ENCODE results near the gene USP17L21.
"Not testable (repeated sequence)": the region's sequence is repeated elsewhere in the genome, so short reads cannot be mapped to it uniquely, and the experiment has no call there.

USP17L21 gene, protein sequence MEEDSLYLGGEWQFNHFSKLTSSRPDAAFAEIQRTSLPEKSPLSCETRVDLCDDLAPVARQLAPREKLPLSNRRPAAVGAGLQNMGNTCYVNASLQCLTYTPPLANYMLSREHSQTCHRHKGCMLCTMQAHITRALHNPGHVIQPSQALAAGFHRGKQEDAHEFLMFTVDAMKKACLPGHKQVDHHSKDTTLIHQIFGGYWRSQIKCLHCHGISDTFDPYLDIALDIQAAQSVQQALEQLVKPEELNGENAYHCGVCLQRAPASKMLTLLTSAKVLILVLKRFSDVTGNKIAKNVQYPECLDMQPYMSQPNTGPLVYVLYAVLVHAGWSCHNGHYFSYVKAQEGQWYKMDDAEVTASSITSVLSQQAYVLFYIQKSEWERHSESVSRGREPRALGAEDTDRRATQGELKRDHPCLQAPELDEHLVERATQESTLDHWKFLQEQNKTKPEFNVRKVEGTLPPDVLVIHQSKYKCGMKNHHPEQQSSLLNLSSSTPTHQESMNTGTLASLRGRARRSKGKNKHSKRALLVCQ

DNA sequence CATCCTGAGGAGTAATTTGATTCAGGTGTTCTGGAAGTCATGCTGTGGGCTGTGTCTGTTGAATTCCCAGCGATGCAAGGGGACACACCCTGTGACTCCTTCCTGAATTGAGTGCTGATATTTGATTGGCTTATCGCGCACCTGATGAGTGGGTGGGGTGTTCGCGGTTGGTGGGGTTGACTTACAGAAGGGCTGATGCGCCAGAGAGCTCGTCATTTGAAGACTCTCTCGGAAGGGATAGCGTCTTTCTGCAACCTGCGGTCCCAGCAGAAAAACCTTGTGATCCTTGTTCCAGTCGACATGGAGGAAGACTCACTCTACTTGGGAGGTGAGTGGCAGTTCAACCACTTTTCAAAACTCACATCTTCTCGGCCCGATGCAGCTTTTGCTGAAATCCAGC lies at the start of gene USP17L21:
USP17L21 (plus strand) TSS at position 301 of the 400 bp plus-strand sequence; CDS start at position 301, 0 bp downstream.
- no CpG with 5 or more reads among the region's 13 CpGs for WGBS (ENCODE audit: insufficient coverage, insufficient read length)
- H3K27me3 ChIP-seq (ENCODE audit: control insufficient read depth, insufficient read depth, low read length); H3K9me3 ChIP-seq (ENCODE audit: control insufficient read depth, insufficient read depth, low read length); H3K4me3 ChIP-seq (ENCODE audit: low read length); H3K4me1 ChIP-seq (ENCODE audit: control insufficient read depth, insufficient read depth, low read length); H3K36me3 ChIP-seq (ENCODE audit: control insufficient read depth, insufficient read depth, low read length); H3K27ac ChIP-seq (ENCODE audit: low read length); DNase-seq (ENCODE audit: low read depth, low spot score): not testable (repeated sequence)

- H3K4me3 ChIP-seq (ENCODE audit: low read length); H3K27me3 ChIP-seq (ENCODE audit: control insufficient read depth, insufficient read depth, low read length); H3K36me3 ChIP-seq (ENCODE audit: control insufficient read depth, insufficient read depth, low read length); H3K9me3 ChIP-seq (ENCODE audit: control insufficient read depth, insufficient read depth, low read length); H3K27ac ChIP-seq (ENCODE audit: low read length); H3K4me1 ChIP-seq (ENCODE audit: control insufficient read depth, insufficient read depth, low read length); DNase-seq (ENCODE audit: low read depth, low spot score): not testable (repeated sequence)
- no CpG with 5 or more reads among the region's 14 CpGs for WGBS (ENCODE audit: insufficient coverage, insufficient read length)
Observed at GRCh38 chr4:9214701-9215100, 48.0 kb upstream of the USP17L21 start.

GRCh38 chr4:9215105-9215504 lies 47.6 kb upstream of the USP17L21 start, which contains the start of gene USP17L11:
USP17L11 (plus strand) TSS chr4:9215405; CDS start chr4:9215405, 0 bp downstream.
- not testable (repeated sequence) for DNase-seq (ENCODE audit: low read depth, low spot score); H3K9me3 ChIP-seq (ENCODE audit: control insufficient read depth, insufficient read depth, low read length); H3K36me3 ChIP-seq (ENCODE audit: control insufficient read depth, insufficient read depth, low read length); H3K4me3 ChIP-seq (ENCODE audit: low read length); H3K27ac ChIP-seq (ENCODE audit: low read length); H3K27me3 ChIP-seq (ENCODE audit: control insufficient read depth, insufficient read depth, low read length); H3K4me1 ChIP-seq (ENCODE audit: control insufficient read depth, insufficient read depth, low read length)
- no CpG with 5 or more reads among the region's 14 CpGs for WGBS (ENCODE audit: insufficient coverage, insufficient read length)

DNA sequence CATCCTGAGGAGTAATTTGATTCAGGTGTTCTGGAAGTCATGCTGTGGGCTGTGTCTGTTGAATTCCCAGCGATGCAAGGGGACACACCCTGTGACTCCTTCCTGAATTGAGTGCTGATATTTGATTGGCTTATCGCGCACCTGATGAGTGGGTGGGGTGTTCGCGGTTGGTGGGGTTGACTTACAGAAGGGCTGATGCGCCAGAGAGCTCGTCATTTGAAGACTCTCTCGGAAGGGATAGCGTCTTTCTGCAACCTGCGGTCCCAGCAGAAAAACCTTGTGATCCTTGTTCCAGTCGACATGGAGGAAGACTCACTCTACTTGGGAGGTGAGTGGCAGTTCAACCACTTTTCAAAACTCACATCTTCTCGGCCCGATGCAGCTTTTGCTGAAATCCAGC lies 42.8 kb upstream of the USP17L21 start, which contains the start of gene USP17L12:
USP17L12 (plus strand) TSS at position 301 of the 400 bp plus-strand sequence; CDS start at position 301, 0 bp downstream.
- H3K27me3 ChIP-seq (ENCODE audit: control insufficient read depth, insufficient read depth, low read length): not testable (repeated sequence)
- no CpG with 5 or more reads among the region's 13 CpGs for WGBS (ENCODE audit: insufficient coverage, insufficient read length)

DNA sequence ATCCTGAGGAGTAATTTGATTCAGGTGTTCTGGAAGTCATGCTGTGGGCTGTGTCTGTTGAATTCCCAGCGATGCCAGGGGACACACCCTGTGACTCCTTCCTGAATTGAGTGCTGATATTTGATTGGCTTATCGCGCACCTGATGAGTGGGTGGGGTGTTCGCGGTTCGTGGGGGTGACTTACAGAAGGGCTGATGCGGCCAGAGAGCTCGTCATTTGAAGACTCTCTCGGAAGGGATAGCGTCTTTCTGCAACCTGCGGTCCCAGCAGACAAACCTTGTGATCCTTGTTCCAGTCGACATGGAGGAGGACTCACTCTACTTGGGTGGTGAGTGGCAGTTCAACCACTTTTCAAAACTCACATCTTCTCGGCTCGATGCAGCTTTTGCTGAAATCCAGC lies 38.1 kb upstream of the USP17L21 start, which contains the start of gene USP17L13:
USP17L13 (plus strand) TSS at position 301 of the 400 bp plus-strand sequence; CDS start at position 301, 0 bp downstream.
- WGBS (ENCODE audit: insufficient coverage, insufficient read length): no CpG with 5 or more reads among the region's 14 CpGs
- not testable (repeated sequence) for H3K27me3 ChIP-seq (ENCODE audit: control insufficient read depth, insufficient read depth, low read length); DNase-seq (ENCODE audit: low read depth, low spot score); H3K9me3 ChIP-seq (ENCODE audit: control insufficient read depth, insufficient read depth, low read length); H3K4me1 ChIP-seq (ENCODE audit: control insufficient read depth, insufficient read depth, low read length); H3K27ac ChIP-seq (ENCODE audit: low read length); H3K36me3 ChIP-seq (ENCODE audit: control insufficient read depth, insufficient read depth, low read length); H3K4me3 ChIP-seq (ENCODE audit: low read length)

More for the DNA sequence above, 42.8 kb upstream of the USP17L21 start, which contains the start of gene USP17L12:
- not testable (repeated sequence) for H3K27ac ChIP-seq (ENCODE audit: low read length); H3K4me3 ChIP-seq (ENCODE audit: low read length); H3K9me3 ChIP-seq (ENCODE audit: control insufficient read depth, insufficient read depth, low read length); H3K36me3 ChIP-seq (ENCODE audit: control insufficient read depth, insufficient read depth, low read length); DNase-seq (ENCODE audit: low read depth, low spot score); H3K4me1 ChIP-seq (ENCODE audit: control insufficient read depth, insufficient read depth, low read length)

GRCh38 chr4:9230249-9230648 lies 32.4 kb upstream of the USP17L21 start:
- H3K27me3 ChIP-seq (ENCODE audit: control insufficient read depth, insufficient read depth, low read length); H3K27ac ChIP-seq (ENCODE audit: low read length); DNase-seq (ENCODE audit: low read depth, low spot score); H3K9me3 ChIP-seq (ENCODE audit: control insufficient read depth, insufficient read depth, low read length); H3K4me1 ChIP-seq (ENCODE audit: control insufficient read depth, insufficient read depth, low read length); H3K4me3 ChIP-seq (ENCODE audit: low read length); H3K36me3 ChIP-seq (ENCODE audit: control insufficient read depth, insufficient read depth, low read length): not testable (repeated sequence)
- WGBS (ENCODE audit: insufficient coverage, insufficient read length): no CpG with 5 or more reads among the region's 8 CpGs

DNA sequence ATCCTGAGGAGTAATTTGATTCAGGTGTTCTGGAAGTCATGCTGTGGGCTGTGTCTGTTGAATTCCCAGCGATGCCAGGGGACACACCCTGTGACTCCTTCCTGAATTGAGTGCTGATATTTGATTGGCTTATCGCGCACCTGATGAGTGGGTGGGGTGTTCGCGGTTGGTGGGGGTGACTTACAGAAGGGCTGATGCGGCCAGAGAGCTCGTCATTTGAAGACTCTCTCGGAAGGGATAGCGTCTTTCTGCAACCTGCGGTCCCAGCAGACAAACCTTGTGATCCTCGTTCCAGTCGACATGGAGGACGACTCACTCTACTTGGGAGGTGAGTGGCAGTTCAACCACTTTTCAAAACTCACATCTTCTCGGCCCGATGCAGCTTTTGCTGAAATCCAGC lies 28.6 kb upstream of the USP17L21 start, which contains the start of gene USP17L15:
USP17L15 (plus strand) TSS at position 301 of the 400 bp plus-strand sequence; CDS start at position 301, 0 bp downstream.
- not testable (repeated sequence) for H3K27me3 ChIP-seq (ENCODE audit: control insufficient read depth, insufficient read depth, low read length); H3K9me3 ChIP-seq (ENCODE audit: control insufficient read depth, insufficient read depth, low read length); H3K4me3 ChIP-seq (ENCODE audit: low read length); H3K36me3 ChIP-seq (ENCODE audit: control insufficient read depth, insufficient read depth, low read length); DNase-seq (ENCODE audit: low read depth, low spot score); H3K27ac ChIP-seq (ENCODE audit: low read length); H3K4me1 ChIP-seq (ENCODE audit: control insufficient read depth, insufficient read depth, low read length)
- WGBS (ENCODE audit: insufficient coverage, insufficient read length): no CpG with 5 or more reads among the region's 15 CpGs

DNA sequence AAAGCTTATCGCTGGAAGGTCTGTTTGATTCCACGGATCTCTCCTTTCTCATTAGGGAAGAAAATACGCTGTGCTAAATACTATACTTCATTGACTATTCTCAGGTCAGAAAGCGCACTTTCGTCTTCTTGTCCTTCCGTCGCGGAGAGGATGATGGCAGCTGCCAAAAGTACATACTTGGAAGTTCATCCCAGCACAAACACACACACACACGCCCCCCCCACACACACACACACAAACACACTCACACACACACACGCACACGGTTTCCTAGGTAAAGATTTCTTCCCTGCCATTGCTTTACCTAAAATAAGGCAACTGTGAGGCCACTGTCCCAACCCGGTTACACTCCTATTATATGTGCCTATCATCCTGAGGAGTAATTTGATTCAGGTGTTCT lies 24.2 kb upstream of the USP17L21 start:
- WGBS (ENCODE audit: insufficient coverage, insufficient read length): 100% methylated on average over 3 of the region's 12 CpGs
- not testable (repeated sequence) for H3K27me3 ChIP-seq (ENCODE audit: control insufficient read depth, insufficient read depth, low read length); H3K4me1 ChIP-seq (ENCODE audit: control insufficient read depth, insufficient read depth, low read length); H3K36me3 ChIP-seq (ENCODE audit: control insufficient read depth, insufficient read depth, low read length); H3K27ac ChIP-seq (ENCODE audit: low read length); H3K4me3 ChIP-seq (ENCODE audit: low read length); H3K9me3 ChIP-seq (ENCODE audit: control insufficient read depth, insufficient read depth, low read length); DNase-seq (ENCODE audit: low read depth, low spot score)

DNA sequence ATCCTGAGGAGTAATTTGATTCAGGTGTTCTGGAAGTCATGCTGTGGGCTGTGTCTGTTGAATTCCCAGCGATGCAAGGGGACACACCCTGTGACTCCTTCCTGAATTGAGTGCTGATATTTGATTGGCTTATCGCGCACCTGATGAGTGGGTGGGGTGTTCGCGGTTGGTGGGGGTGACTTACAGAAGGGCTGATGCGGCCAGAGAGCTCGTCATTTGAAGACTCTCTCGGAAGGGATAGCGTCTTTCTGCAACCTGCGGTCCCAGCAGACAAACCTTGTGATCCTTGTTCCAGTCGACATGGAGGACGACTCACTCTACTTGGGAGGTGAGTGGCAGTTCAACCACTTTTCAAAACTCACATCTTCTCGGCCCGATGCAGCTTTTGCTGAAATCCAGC lies 19.1 kb upstream of the USP17L21 start, which contains the start of gene USP17L17:
USP17L17 (plus strand) TSS at position 301 of the 400 bp plus-strand sequence; CDS start at position 301, 0 bp downstream.
- DNase-seq (ENCODE audit: low read depth, low spot score); H3K9me3 ChIP-seq (ENCODE audit: control insufficient read depth, insufficient read depth, low read length); H3K27me3 ChIP-seq (ENCODE audit: control insufficient read depth, insufficient read depth, low read length); H3K4me3 ChIP-seq (ENCODE audit: low read length); H3K4me1 ChIP-seq (ENCODE audit: control insufficient read depth, insufficient read depth, low read length); H3K27ac ChIP-seq (ENCODE audit: low read length); H3K36me3 ChIP-seq (ENCODE audit: control insufficient read depth, insufficient read depth, low read length): not testable (repeated sequence)
- WGBS (ENCODE audit: insufficient coverage, insufficient read length): no CpG with 5 or more reads among the region's 14 CpGs

GRCh38 chr4:9247953-9248680 lies 14.6 kb upstream of the USP17L21 start, which contains the start of gene USP17L18:
USP17L18 (plus strand) TSS chr4:9248630; CDS start chr4:9248630, 0 bp downstream.
- H3K27ac ChIP-seq (ENCODE audit: low read length); H3K4me1 ChIP-seq (ENCODE audit: control insufficient read depth, insufficient read depth, low read length); H3K4me3 ChIP-seq (ENCODE audit: low read length); H3K27me3 ChIP-seq (ENCODE audit: control insufficient read depth, insufficient read depth, low read length); H3K36me3 ChIP-seq (ENCODE audit: control insufficient read depth, insufficient read depth, low read length); DNase-seq (ENCODE audit: low read depth, low spot score); H3K9me3 ChIP-seq (ENCODE audit: control insufficient read depth, insufficient read depth, low read length): not testable (repeated sequence)
- 100% methylated on average over 2 of the region's 26 CpGs for WGBS (ENCODE audit: insufficient coverage, insufficient read length)
